Neural progenitor cell (in vitro differentiated cells): Measurements from ENCODE around the gene MAML3. TPM values are rescaled to one million over a fixed set of nuclear protein-coding genes. Genes with fewer than 3 reads are reported as not detected.

ENCODE experiments used
- DNase-seq: peaks from one replicate; pipeline ENCODE4 v3.0.0-alpha.2; 2016; ENCODE audit warnings: low spot score
- H2AFZ ChIP-seq: fragments of 200-600 bp; sonication (generic); replicated peaks from 2 replicates; pipeline ENCODE4 v1.6.1; 2016; ENCODE audit warnings: antibody characterized with exemption
- H3F3A ChIP-seq: fragments of 200-600 bp; sonication (generic); 2 replicates; pipeline ENCODE4 v1.6.1; 2016; ENCODE audit warnings: antibody characterized with exemption, low read depth
- H3K27ac ChIP-seq: fragments of 200-600 bp; sonication (generic); 2 replicates; pipeline ENCODE4 v1.5.1; 2016; ENCODE audit warnings: mild to moderate bottlenecking
- H3K27me3 ChIP-seq: fragments of 200-600 bp; sonication (generic); 2 replicates; pipeline ENCODE4 v1.6.1; 2016; ENCODE audit warnings: mild to moderate bottlenecking, moderate library complexity
- H3K36me3 ChIP-seq: fragments of 200-600 bp; sonication (generic); 2 replicates; pipeline ENCODE4 v1.5.1; 2016
- H3K4me1 ChIP-seq: fragments of 200-600 bp; sonication (generic); 2 replicates; pipeline ENCODE4 v1.6.1; 2016; ENCODE audit warnings: mixed run types
- H3K4me2 ChIP-seq: fragments of 200-600 bp; sonication (generic); 2 replicates; pipeline ENCODE4 v1.6.1; 2016
- H3K4me3 ChIP-seq: fragments of 200-600 bp; sonication (generic); 2 replicates; pipeline ENCODE4 v1.5.1; 2016
- H3K79me2 ChIP-seq: fragments of 200-600 bp; sonication (generic); 2 replicates; pipeline ENCODE4 v1.6.1; 2016; ENCODE audit warnings: low read depth
- H3K9ac ChIP-seq: fragments of 200-600 bp; sonication (generic); 2 replicates; pipeline ENCODE4 v1.6.1; 2016
- H3K9me3 ChIP-seq: fragments of 200-600 bp; sonication (generic); 2 replicates; pipeline ENCODE4 v1.5.1; 2016; ENCODE audit warnings: low read depth
- H4K20me1 ChIP-seq: fragments of 200-600 bp; sonication (generic); 2 replicates; pipeline ENCODE4 v1.6.1; 2016; ENCODE audit warnings: low read depth
- H3K27ac Mint-ChIP-seq: 3 replicates; pipeline ENCODE4 v1.8.0; 2021; ENCODE audit warnings: mixed read lengths
- H3K27me3 Mint-ChIP-seq: 2 replicates; pipeline ENCODE4 v1.8.0; 2022; ENCODE audit warnings: low read depth, mild to moderate bottlenecking, inconsistent platforms, moderate library complexity, mixed read lengths; ENCODE audit not compliant: insufficient read depth
- H3K36me3 Mint-ChIP-seq: 3 replicates; pipeline ENCODE4 v1.8.0; 2021; ENCODE audit warnings: mixed read lengths
- H3K4me1 Mint-ChIP-seq: 3 replicates; pipeline ENCODE4 v1.8.0; 2021; ENCODE audit warnings: mixed read lengths
- H3K4me3 Mint-ChIP-seq: 3 replicates; pipeline ENCODE4 v1.8.0; 2021; ENCODE audit warnings: mild to moderate bottlenecking, moderate library complexity, mixed read lengths
- H3K9me3 Mint-ChIP-seq: 3 replicates; pipeline ENCODE4 v1.8.0; 2020; ENCODE audit warnings: mixed read lengths
- CTCF ChIP-seq: fragments of 200-600 bp; sonication (generic); IDR thresholded peaks from 2 replicates; pipeline ENCODE4 v1.5.1; 2017; ENCODE audit warnings: antibody characterized with exemption, mild to moderate bottlenecking
- EZH2 ChIP-seq: fragments of 200-600 bp; sonication (generic); IDR thresholded peaks from 2 replicates; pipeline ENCODE4 v1.6.1; 2017; ENCODE audit warnings: antibody characterized with exemption, mild to moderate bottlenecking, moderate library complexity
- EZH2phosphoT487 ChIP-seq: fragments of 200-600 bp; sonication (generic); IDR thresholded peaks from 2 replicates; pipeline ENCODE4 v1.6.1; 2017; ENCODE audit warnings: antibody characterized with exemption
- total RNA-seq: library from RNA; depleted of rRNA; stranded (reverse); fragments of >200 nt; gene quantifications from 2 replicates; pipeline ENCODE4 v1.2.3, GENCODE V29; 2015; ENCODE audit warnings: low replicate concordance

Gene MAML3
- total RNA-seq, 1 donor from 2014 or later: 14.4 TPM

GRCh38 chr4:139846766-139847165 lies 307.2 kb downstream of the MAML3 start:
- no peak overlapping the region for H2AFZ ChIP-seq
- no peaks in the 10 kb centered on the region for H3K27me3 ChIP-seq
- peaks cover 71% of the 10 kb centered on the region for H3K4me1 ChIP-seq
- H3K9me3 ChIP-seq: no peaks in the 10 kb centered on the region
- H3K9me3 Mint-ChIP-seq: no peaks in the 10 kb centered on the region
- no peaks in the 10 kb centered on the region for H3K27me3 Mint-ChIP-seq
- peak overlapping the region; percentile 73 for H3K27ac Mint-ChIP-seq
- peaks cover 44% of the 10 kb centered on the region for H3F3A ChIP-seq
- no peak overlapping the region for H3K9ac ChIP-seq
- TF ChIP-seq EZH2phosphoT487 (no peak), CTCF (no peak), EZH2 (no peak)
- H4K20me1 ChIP-seq: no peaks in the 10 kb centered on the region
- DNase-seq: no peak
- no peaks in the 10 kb centered on the region for H3K79me2 ChIP-seq
- peak overlapping the region; percentile 72 for H3K4me2 ChIP-seq
- H3K36me3 Mint-ChIP-seq: no peaks in the 10 kb centered on the region
- H3K36me3 ChIP-seq: no peaks in the 10 kb centered on the region
- no peak overlapping the region for H3K4me3 ChIP-seq
- peak overlapping the region; percentile 90 for H3K27ac ChIP-seq
- no peak overlapping the region for H3K4me3 Mint-ChIP-seq
- peaks cover 56% of the 10 kb centered on the region for H3K4me1 Mint-ChIP-seq

GRCh38 chr4:139845453-139846093 lies 308.4 kb downstream of the MAML3 start:
- no peaks in the 10 kb centered on the region for H3K9me3 ChIP-seq
- H2AFZ ChIP-seq: no peak overlapping the region
- H3K4me2 ChIP-seq: no peak overlapping the region
- DNase-seq: no peak
- Mint-ChIP-seq H3K27me3 (no peaks in the 10 kb centered on the region), H3K9me3 (no peaks in the 10 kb centered on the region), H3K27ac (no peak overlapping the region), H3K4me1 (peaks cover 64% of the 10 kb centered on the region), H3K4me3 (no peak overlapping the region), H3K36me3 (no peaks in the 10 kb centered on the region)
- H3K27ac ChIP-seq: no peak overlapping the region
- TF ChIP-seq EZH2 (no peak), CTCF (no peak), EZH2phosphoT487 (no peak)
- H3K79me2 ChIP-seq: no peaks in the 10 kb centered on the region
- H3K27me3 ChIP-seq: no peaks in the 10 kb centered on the region
- H3F3A ChIP-seq: peaks cover 42% of the 10 kb centered on the region
- H3K4me3 ChIP-seq: no peak overlapping the region
- H3K36me3 ChIP-seq: no peaks in the 10 kb centered on the region
- no peak overlapping the region for H3K9ac ChIP-seq
- H3K4me1 ChIP-seq: peaks cover 71% of the 10 kb centered on the region
- H4K20me1 ChIP-seq: no peaks in the 10 kb centered on the region

GRCh38 chr4:139844459-139845036 lies 309.4 kb downstream of the MAML3 start:
- Histone ChIP-seq H3K4me2 (no peak overlapping the region), H3K4me1 (peaks cover 67% of the 10 kb centered on the region), H3K9me3 (no peaks in the 10 kb centered on the region), H3K79me2 (no peaks in the 10 kb centered on the region), H2AFZ (no peak overlapping the region), H4K20me1 (no peaks in the 10 kb centered on the region), H3K27ac (no peak overlapping the region), H3K4me3 (no peak overlapping the region), H3K27me3 (no peaks in the 10 kb centered on the region), H3K36me3 (no peaks in the 10 kb centered on the region), H3F3A (peaks cover 40% of the 10 kb centered on the region), H3K9ac (no peak overlapping the region)
- Mint-ChIP-seq H3K4me1 (peaks cover 69% of the 10 kb centered on the region), H3K9me3 (no peaks in the 10 kb centered on the region), H3K36me3 (no peaks in the 10 kb centered on the region), H3K27me3 (no peaks in the 10 kb centered on the region), H3K4me3 (no peak overlapping the region), H3K27ac (no peak overlapping the region)
- no peak for TF ChIP-seq EZH2
- no peak for TF ChIP-seq EZH2phosphoT487
- TF ChIP-seq CTCF: no peak
- DNase-seq: no peak
